Measurements from ENCODE around the gene FOXJ1.

DNA sequence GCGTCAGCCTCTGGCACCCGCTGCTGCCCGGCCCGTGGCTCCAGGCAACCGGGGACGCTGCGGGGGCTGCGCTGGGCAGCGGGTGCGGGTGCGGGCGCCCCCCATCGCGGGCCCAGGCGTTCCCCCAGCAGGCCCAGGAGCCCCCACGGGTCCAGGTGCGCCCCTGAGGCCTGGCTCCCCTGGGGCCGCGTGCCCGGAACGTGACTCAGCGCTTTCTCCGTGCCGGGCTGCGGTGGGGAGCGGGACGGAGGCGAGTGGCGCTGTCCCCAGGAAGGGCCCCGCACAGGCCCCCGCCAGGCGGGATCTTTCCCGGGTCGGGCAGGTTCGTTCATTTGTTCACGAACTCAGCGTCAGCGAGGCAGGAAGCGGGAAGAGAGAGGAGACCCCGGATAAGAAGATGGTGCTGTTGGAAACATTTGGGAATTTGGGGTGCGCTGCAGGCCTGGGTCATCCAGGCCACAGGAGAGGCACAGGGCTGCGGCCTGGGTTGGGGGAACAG is 19.1 kb downstream of the FOXJ1 start:
- TF ChIP-seq, protein P1, sequence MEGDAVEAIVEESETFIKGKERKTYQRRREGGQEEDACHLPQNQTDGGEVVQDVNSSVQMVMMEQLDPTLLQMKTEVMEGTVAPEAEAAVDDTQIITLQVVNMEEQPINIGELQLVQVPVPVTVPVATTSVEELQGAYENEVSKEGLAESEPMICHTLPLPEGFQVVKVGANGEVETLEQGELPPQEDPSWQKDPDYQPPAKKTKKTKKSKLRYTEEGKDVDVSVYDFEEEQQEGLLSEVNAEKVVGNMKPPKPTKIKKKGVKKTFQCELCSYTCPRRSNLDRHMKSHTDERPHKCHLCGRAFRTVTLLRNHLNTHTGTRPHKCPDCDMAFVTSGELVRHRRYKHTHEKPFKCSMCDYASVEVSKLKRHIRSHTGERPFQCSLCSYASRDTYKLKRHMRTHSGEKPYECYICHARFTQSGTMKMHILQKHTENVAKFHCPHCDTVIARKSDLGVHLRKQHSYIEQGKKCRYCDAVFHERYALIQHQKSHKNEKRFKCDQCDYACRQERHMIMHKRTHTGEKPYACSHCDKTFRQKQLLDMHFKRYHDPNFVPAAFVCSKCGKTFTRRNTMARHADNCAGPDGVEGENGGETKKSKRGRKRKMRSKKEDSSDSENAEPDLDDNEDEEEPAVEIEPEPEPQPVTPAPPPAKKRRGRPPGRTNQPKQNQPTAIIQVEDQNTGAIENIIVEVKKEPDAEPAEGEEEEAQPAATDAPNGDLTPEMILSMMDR (IDR thresholded peaks at IDR 0.05) = no peak
- no peak for TF ChIP-seq POLR2A (IDR thresholded peaks at IDR 0.05)

All from testis (tissue), 2 donors.